ENCODE measurements around the gene ATP5F1A. TPM values are rescaled to one million over a fixed set of nuclear protein-coding genes. Genes with fewer than 3 reads are reported as not detected.
A peak's percentile ranks its signal among the peaks of the same experiment; 100 is the strongest.
"Not testable (repeated sequence)": the region's sequence is repeated elsewhere in the genome, so short reads cannot be mapped to it uniquely, and the experiment has no call there.

ATP5F1A gene
- polyA plus RNA-seq (ENCODE audit: insufficient read length in 12 of 12) = 100 to 1,000 TPM in 11 of 12 donors, not detected in 1; 257 to 525 (median 472) TPM
- long read RNA-seq, donor 1, full-length matches to known transcripts = 177 of 548 reads
- long read RNA-seq, donor 1, partial matches to known transcripts = 366 of 548 reads
- long read RNA-seq, donor 1, other reads (novel, unspliced or antisense) = 5 of 548 reads
- long read RNA-seq, donor 2, full-length matches to known transcripts = 269 of 637 reads
- long read RNA-seq, donor 2, partial matches to known transcripts = 368 of 637 reads
- long read RNA-seq, donor 2, other reads (novel, unspliced or antisense) = 0 of 637 reads
- long read RNA-seq, donor 3, full-length matches to known transcripts = 93 of 176 reads
- long read RNA-seq, donor 3, partial matches to known transcripts = 83 of 176 reads
- long read RNA-seq, donor 3, other reads (novel, unspliced or antisense) = 0 of 176 reads
- long read RNA-seq, donor 4, full-length matches to known transcripts = 70 of 142 reads
- long read RNA-seq, donor 4, partial matches to known transcripts = 67 of 142 reads
- long read RNA-seq, donor 4, other reads (novel, unspliced or antisense) = 5 of 142 reads
- long read RNA-seq, donor 5, full-length matches to known transcripts = 321 of 834 reads
- long read RNA-seq, donor 5, partial matches to known transcripts = 496 of 834 reads
- long read RNA-seq, donor 5, other reads (novel, unspliced or antisense) = 17 of 834 reads
- long read RNA-seq, donor 6, full-length matches to known transcripts = 101 of 221 reads
- long read RNA-seq, donor 6, partial matches to known transcripts = 120 of 221 reads
- long read RNA-seq, donor 6, other reads (novel, unspliced or antisense) = 0 of 221 reads
- long read RNA-seq, donor 7, full-length matches to known transcripts = 91 of 186 reads
- long read RNA-seq, donor 7, partial matches to known transcripts = 95 of 186 reads
- long read RNA-seq, donor 7, other reads (novel, unspliced or antisense) = 0 of 186 reads
- long read RNA-seq, donor 8, full-length matches to known transcripts = 231 of 616 reads
- long read RNA-seq, donor 8, partial matches to known transcripts = 385 of 616 reads
- long read RNA-seq, donor 8, other reads (novel, unspliced or antisense) = 0 of 616 reads
- long read RNA-seq, donor 9, full-length matches to known transcripts = 98 of 224 reads
- long read RNA-seq, donor 9, partial matches to known transcripts = 126 of 224 reads
- long read RNA-seq, donor 9, other reads (novel, unspliced or antisense) = 0 of 224 reads
- long read RNA-seq, donor 10, full-length matches to known transcripts = 213 of 373 reads
- long read RNA-seq, donor 10, partial matches to known transcripts = 160 of 373 reads
- long read RNA-seq, donor 10, other reads (novel, unspliced or antisense) = 0 of 373 reads
- long read RNA-seq, donor 11, full-length matches to known transcripts = 232 of 635 reads
- long read RNA-seq, donor 11, partial matches to known transcripts = 403 of 635 reads
- long read RNA-seq, donor 11, other reads (novel, unspliced or antisense) = 0 of 635 reads

GRCh38 chr18:46097801-46098615 is at the start of gene ATP5F1A:
Gene ATP5F1A (minus strand): TSS chr18:46098296. CDS start chr18:46098231, 65 bp downstream.
- peak; percentile 87 for DNase-seq

- no peak for DNase-seq
These were observed 43.1 kb upstream of the ATP5F1A start for GRCh38 chr18:46141199-46141598.

GRCh38 chr18:46140173-46140572 is 42.1 kb upstream of the ATP5F1A start:
- DNase-seq = no peak

- DNase-seq = no peak
These were observed 37.0 kb upstream of the ATP5F1A start for GRCh38 chr18:46134920-46135675.

GRCh38 chr18:46133534-46133933 is 35.4 kb upstream of the ATP5F1A start:
- DNase-seq = no peak

- DNase-seq = not testable (repeated sequence)
These were observed 32.5 kb upstream of the ATP5F1A start for GRCh38 chr18:46130549-46130948.

GRCh38 chr18:46130061-46130460 is 32.0 kb upstream of the ATP5F1A start:
- DNase-seq = no peak

- DNase-seq = not testable (repeated sequence)
These were observed 28.5 kb upstream of the ATP5F1A start for GRCh38 chr18:46126625-46127024.

GRCh38 chr18:46113751-46114150 is 15.7 kb upstream of the ATP5F1A start:
- no peak for DNase-seq

GRCh38 chr18:46110406-46110805 is 12.3 kb upstream of the ATP5F1A start:
- DNase-seq = no peak

- DNase-seq = no peak
These were observed 11.3 kb upstream of the ATP5F1A start for GRCh38 chr18:46109386-46109785.

GRCh38 chr18:46104128-46104911 is 6.2 kb upstream of the ATP5F1A start, which contains the start of gene HAUS1:
Gene HAUS1 (plus strand): TSS chr18:46104385. CDS start chr18:46104412, 27 bp downstream.
- peak; percentile 90 for DNase-seq

GRCh38 chr18:46099463-46099862 is 1.4 kb upstream of the ATP5F1A start:
- no peak for DNase-seq

GRCh38 chr18:46098616-46098933 is 479 bp upstream of the ATP5F1A start:
- DNase-seq = no peak

- no peak for DNase-seq
These were observed 680 bp downstream of the ATP5F1A start for GRCh38 chr18:46097431-46097800.

GRCh38 chr18:46096651-46097300 is 1.3 kb downstream of the ATP5F1A start:
- no peak for DNase-seq

GRCh38 chr18:46095532-46095931 is 2.6 kb downstream of the ATP5F1A start:
- no peak for DNase-seq

- not testable (repeated sequence) for DNase-seq
These were observed 9.6 kb downstream of the ATP5F1A start for GRCh38 chr18:46088501-46088900.

Data from muscle of arm (tissue), 14 donors.